Activated CD4-positive, alpha-beta T cell treated with anti-CD3 and anti-CD28 coated beads, Interleukin-2, amount 10 ng/mL, durations not matched to agents 7 days and 5 days (primary cell): ENCODE data around the gene STAT5B. TPM values are rescaled to one million over a fixed set of nuclear protein-coding genes. Genes with fewer than 3 reads are reported as not detected.

Source experiments
- total RNA-seq, 2 experiments: library from RNA; stranded (reverse); gene quantifications; one replicate each; pipeline ENCODE4 v1.2.3, GENCODE V29; 2021

STAT5B gene
- total RNA-seq, 2 experiments from 2014 or later = 150 to 164 TPM

Other genes starting within 250 kb of the STAT5B start
- gene C17orf113, start 225.8 kb downstream of the STAT5B start, total RNA-seq = under 1 TPM in 1 of 2 experiments, not detected in 1; 0.04 TPM
- not detected for gene ZNF385C, start 177.9 kb downstream of the STAT5B start, total RNA-seq
- 10 to 100 TPM; 52.4 to 54.3 TPM for gene DHX58, start 163.7 kb downstream of the STAT5B start, total RNA-seq
- gene KAT2A, start 155.0 kb downstream of the STAT5B start, total RNA-seq = 10 to 100 TPM; 47.9 to 48.3 TPM
- not detected for gene HSPB9, start 153.6 kb downstream of the STAT5B start, total RNA-seq
- gene RAB5C, start 121.4 kb downstream of the STAT5B start, total RNA-seq = 100 to 1,000 TPM in 1 of 2 experiments, 10 to 100 TPM in 1; 97.1 to 108 TPM
- under 1 TPM; 0.15 to 0.17 TPM for gene KCNH4, start 95.2 kb downstream of the STAT5B start, total RNA-seq
- gene HCRT, start 90.9 kb downstream of the STAT5B start, total RNA-seq = not detected
- 10 to 100 TPM; 15.3 to 15.5 TPM for gene GHDC, start 81.9 kb downstream of the STAT5B start, total RNA-seq
- gene STAT5A, start 12.1 kb upstream of the STAT5B start, total RNA-seq = 100 to 1,000 TPM in 1 of 2 experiments, 10 to 100 TPM in 1; 99.5 to 108 TPM
- 100 to 1,000 TPM; 114 to 121 TPM for gene STAT3, start 112.1 kb upstream of the STAT5B start, total RNA-seq
- 1 to 10 TPM; 1.5 to 1.6 TPM for gene CAVIN1, start 146.9 kb upstream of the STAT5B start, total RNA-seq
- gene ATP6V0A1, start 182.5 kb upstream of the STAT5B start, total RNA-seq = 1 to 10 TPM; 4.9 to 8.9 TPM